Mucosa of stomach (tissue), 1 donor: Measurements from ENCODE around the gene KCNG4.

Source experiments
- H3K27me3 ChIP-seq: one replicate; pipeline ENCODE4 v1.7.0; 2013; ENCODE audit warnings: mild to moderate bottlenecking, low read length; ENCODE audit not compliant: control insufficient read depth, insufficient read depth
- H3K36me3 ChIP-seq: one replicate; pipeline ENCODE4 v1.7.0; 2013; ENCODE audit warnings: low read length; ENCODE audit not compliant: control insufficient read depth, insufficient read depth
- H3K4me1 ChIP-seq: one replicate; pipeline ENCODE4 v1.7.0; 2013; ENCODE audit warnings: mild to moderate bottlenecking, low read length; ENCODE audit not compliant: control insufficient read depth, insufficient read depth
- H3K4me3 ChIP-seq: one replicate; pipeline ENCODE4 v1.7.0; 2013; ENCODE audit warnings: low read length
- H3K9ac ChIP-seq: one replicate; pipeline ENCODE4 v1.7.0; 2013; ENCODE audit warnings: mild to moderate bottlenecking, low read length, moderate library complexity
- H3K9me3 ChIP-seq: one replicate; pipeline ENCODE4 v1.7.0; 2013; ENCODE audit warnings: mild to moderate bottlenecking, low read length, moderate library complexity; ENCODE audit not compliant: control insufficient read depth
- donor health status: Pancreatic carcinoma.

Gene KCNG4

GRCh38 chr16:84243732-84244131 lies 3.9 kb upstream of the KCNG4 start:
- no peaks in the 10 kb centered on the region for H3K9me3 ChIP-seq
- no peaks in the 10 kb centered on the region for H3K4me1 ChIP-seq
- H3K36me3 ChIP-seq: no peaks in the 10 kb centered on the region
- no peak overlapping the region for H3K4me3 ChIP-seq
- H3K9ac ChIP-seq: no peak overlapping the region
- peaks cover 22% of the 10 kb centered on the region for H3K27me3 ChIP-seq

- no peaks in the 10 kb centered on the region for H3K36me3 ChIP-seq
- peaks cover 22% of the 10 kb centered on the region for H3K27me3 ChIP-seq
- H3K9ac ChIP-seq: no peak overlapping the region
- H3K4me1 ChIP-seq: no peaks in the 10 kb centered on the region
- H3K4me3 ChIP-seq: no peak overlapping the region
- no peaks in the 10 kb centered on the region for H3K9me3 ChIP-seq
These were observed 3.0 kb upstream of the KCNG4 start for GRCh38 chr16:84242839-84243238.

GRCh38 chr16:84241778-84242177 lies 2.0 kb upstream of the KCNG4 start:
- Histone ChIP-seq H3K9me3 (no peaks in the 10 kb centered on the region), H3K4me1 (no peaks in the 10 kb centered on the region), H3K36me3 (no peaks in the 10 kb centered on the region), H3K27me3 (peaks cover 22% of the 10 kb centered on the region), H3K4me3 (no peak overlapping the region), H3K9ac (no peak overlapping the region)

GRCh38 chr16:84240455-84240854 lies 643 bp upstream of the KCNG4 start:
- Histone ChIP-seq H3K9me3 (no peaks in the 10 kb centered on the region), H3K36me3 (no peaks in the 10 kb centered on the region), H3K9ac (no peak overlapping the region), H3K27me3 (peaks cover 22% of the 10 kb centered on the region), H3K4me3 (no peak overlapping the region), H3K4me1 (no peaks in the 10 kb centered on the region)

- Histone ChIP-seq H3K9me3 (no peaks in the 10 kb centered on the region), H3K36me3 (no peaks in the 10 kb centered on the region), H3K27me3 (peaks cover 22% of the 10 kb centered on the region), H3K4me1 (no peaks in the 10 kb centered on the region), H3K9ac (no peak overlapping the region), H3K4me3 (no peak overlapping the region)
These were observed 557 bp downstream of the KCNG4 start for GRCh38 chr16:84239141-84239769.

GRCh38 chr16:84237994-84238750 lies 1.6 kb downstream of the KCNG4 start:
- no peak overlapping the region for H3K9ac ChIP-seq
- no peak overlapping the region for H3K4me3 ChIP-seq
- H3K4me1 ChIP-seq: no peaks in the 10 kb centered on the region
- no peaks in the 10 kb centered on the region for H3K9me3 ChIP-seq
- H3K36me3 ChIP-seq: no peaks in the 10 kb centered on the region
- peaks cover 22% of the 10 kb centered on the region for H3K27me3 ChIP-seq

- H3K4me1 ChIP-seq: no peaks in the 10 kb centered on the region
These were observed 3.1 kb downstream of the KCNG4 start for GRCh38 chr16:84236671-84237070.

GRCh38 chr16:84234321-84235241 lies 5.2 kb downstream of the KCNG4 start:
- Histone ChIP-seq H3K36me3 (no peaks in the 10 kb centered on the region), H3K4me3 (no peak overlapping the region), H3K27me3 (peaks cover 4% of the 10 kb centered on the region), H3K9ac (no peak overlapping the region), H3K9me3 (no peaks in the 10 kb centered on the region), H3K4me1 (no peaks in the 10 kb centered on the region)

More at GRCh38 chr16:84236671-84237070, 3.1 kb downstream of the KCNG4 start:
- Histone ChIP-seq H3K36me3 (no peaks in the 10 kb centered on the region), H3K9ac (no peak overlapping the region), H3K4me3 (no peak overlapping the region), H3K9me3 (no peaks in the 10 kb centered on the region), H3K27me3 (peaks cover 14% of the 10 kb centered on the region)

GRCh38 chr16:84233748-84234147 lies 6.1 kb downstream of the KCNG4 start:
- H3K4me1 ChIP-seq: no peaks in the 10 kb centered on the region
- no peaks in the 10 kb centered on the region for H3K36me3 ChIP-seq
- no peaks in the 10 kb centered on the region for H3K9me3 ChIP-seq
- H3K9ac ChIP-seq: no peak overlapping the region
- no peaks in the 10 kb centered on the region for H3K27me3 ChIP-seq
- no peak overlapping the region for H3K4me3 ChIP-seq

GRCh38 chr16:84232969-84233368 lies 6.8 kb downstream of the KCNG4 start:
- no peaks in the 10 kb centered on the region for H3K9me3 ChIP-seq
- H3K9ac ChIP-seq: no peak overlapping the region
- no peaks in the 10 kb centered on the region for H3K4me1 ChIP-seq
- no peaks in the 10 kb centered on the region for H3K36me3 ChIP-seq
- H3K4me3 ChIP-seq: no peak overlapping the region
- no peaks in the 10 kb centered on the region for H3K27me3 ChIP-seq

- Histone ChIP-seq H3K9me3 (no peaks in the 10 kb centered on the region), H3K27me3 (no peaks in the 10 kb centered on the region), H3K36me3 (no peaks in the 10 kb centered on the region), H3K9ac (no peak overlapping the region), H3K4me3 (no peak overlapping the region), H3K4me1 (no peaks in the 10 kb centered on the region)
These were observed 7.8 kb downstream of the KCNG4 start for GRCh38 chr16:84232060-84232459.

GRCh38 chr16:84229471-84229870 lies 10.3 kb downstream of the KCNG4 start:
- Histone ChIP-seq H3K9me3 (no peaks in the 10 kb centered on the region), H3K4me1 (no peaks in the 10 kb centered on the region), H3K36me3 (no peaks in the 10 kb centered on the region), H3K27me3 (no peaks in the 10 kb centered on the region), H3K9ac (no peak overlapping the region), H3K4me3 (no peak overlapping the region)
